CD4-positive, alpha-beta T cell treated with Interleukin-15 for 4 hours (primary cell): ENCODE results near the gene CCL13.
"Not testable (repeated sequence)": the region's sequence is repeated elsewhere in the genome, so short reads cannot be mapped to it uniquely, and the experiment has no call there.

Experiments used
- DNase-seq: peaks from one replicate; pipeline ENCODE4 v3.0.0-alpha.2; 2020; ENCODE audit warnings: low spot score

The CCL13 gene

DNA sequence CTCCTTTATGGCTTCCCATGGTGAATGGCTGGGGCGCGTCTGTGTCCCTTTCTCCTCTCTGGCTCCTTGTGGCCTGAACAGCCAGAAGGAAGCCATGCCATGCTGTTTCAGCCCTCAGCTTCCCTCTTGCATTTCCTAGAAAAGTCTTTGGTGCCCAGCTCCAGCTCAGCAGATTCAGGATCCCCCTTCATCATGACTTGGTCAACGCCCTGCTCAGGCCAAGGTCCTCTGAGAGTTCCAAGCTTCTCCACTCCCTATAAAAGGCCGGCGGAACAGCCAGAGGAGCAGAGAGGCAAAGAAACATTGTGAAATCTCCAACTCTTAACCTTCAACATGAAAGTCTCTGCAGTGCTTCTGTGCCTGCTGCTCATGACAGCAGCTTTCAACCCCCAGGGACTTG is at the start of gene CCL13:
CCL13 (plus strand) TSS at position 287 of the 400 bp plus-strand sequence; CDS start at position 334, 47 bp downstream.
- no peak for DNase-seq

DNA sequence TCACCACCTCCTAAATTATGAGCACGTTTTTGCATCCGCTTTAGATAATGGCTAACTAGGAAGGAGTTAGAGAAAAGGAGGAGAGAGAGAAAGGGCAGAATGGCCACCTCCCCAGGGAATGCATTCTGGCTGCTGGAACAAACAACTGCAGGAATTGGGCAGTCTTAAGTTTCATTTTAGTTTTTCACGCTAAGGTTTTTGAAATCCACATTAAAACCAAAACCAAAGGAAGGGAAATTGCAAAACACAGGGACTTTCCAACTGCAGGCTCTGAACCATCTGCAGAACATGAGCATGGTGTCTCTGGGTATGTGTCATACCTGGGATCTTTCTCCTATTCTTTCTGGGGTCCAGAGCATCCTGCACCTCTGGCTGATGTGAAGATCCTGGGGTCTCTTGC is 49.2 kb upstream of the CCL13 start:
- no peak for DNase-seq

DNA sequence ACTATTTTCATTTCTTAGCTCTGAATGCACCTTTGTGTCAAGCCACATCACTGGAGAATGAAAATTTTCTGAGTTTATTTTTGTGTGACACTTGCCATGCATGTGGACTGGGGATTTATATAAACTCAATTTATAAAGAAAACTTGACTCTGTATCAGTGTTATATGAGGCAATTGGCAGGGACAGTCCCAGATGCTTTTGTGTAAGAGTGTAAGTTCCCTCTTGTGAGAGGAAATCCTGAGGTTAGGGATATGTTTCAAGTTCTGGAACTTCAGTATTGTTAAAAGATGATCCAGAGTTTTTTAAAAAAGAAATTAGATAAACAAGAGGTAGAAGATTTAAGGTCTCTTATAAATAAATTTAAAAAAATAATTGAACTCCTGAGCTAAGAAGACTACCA is 47.9 kb upstream of the CCL13 start:
- DNase-seq = no peak

DNA sequence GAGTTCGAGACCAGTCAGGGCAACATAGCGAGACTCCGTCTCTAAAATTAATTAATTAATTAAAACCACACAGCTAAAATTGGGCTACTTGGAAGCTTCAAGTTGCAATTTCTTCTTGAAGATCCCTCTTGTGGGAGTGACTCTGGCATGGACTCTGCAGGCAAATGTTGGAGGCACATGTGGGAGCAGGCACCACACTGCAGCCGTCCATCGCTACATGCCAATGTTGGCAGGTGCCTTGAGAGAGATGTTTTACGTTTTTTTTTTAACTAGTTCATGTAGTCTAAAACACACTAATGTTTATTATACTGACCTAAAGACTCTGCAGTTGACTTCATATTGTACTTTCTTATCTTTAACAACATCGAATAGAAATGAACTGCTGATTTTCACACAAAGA is 45.0 kb upstream of the CCL13 start:
- DNase-seq = no peak

DNA sequence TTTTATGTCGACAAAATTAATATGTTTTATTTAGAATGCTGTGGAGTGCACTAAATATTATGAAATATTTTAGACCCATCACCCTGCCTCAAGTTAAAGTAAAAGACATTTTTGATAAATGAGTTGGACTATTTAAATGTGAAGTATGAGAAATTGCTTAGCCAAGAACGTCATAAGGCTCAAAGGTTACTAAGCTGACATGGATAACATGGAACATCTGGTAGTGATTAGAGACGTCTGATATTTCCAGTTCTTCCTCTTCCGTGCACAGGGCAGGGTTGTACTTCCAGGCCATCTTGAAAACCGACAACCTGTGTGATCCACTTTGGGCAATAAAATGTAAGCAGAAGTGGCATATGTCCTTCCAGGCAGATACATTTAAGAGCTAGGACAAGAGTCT is 44.2 kb upstream of the CCL13 start:
- no peak for DNase-seq

DNA sequence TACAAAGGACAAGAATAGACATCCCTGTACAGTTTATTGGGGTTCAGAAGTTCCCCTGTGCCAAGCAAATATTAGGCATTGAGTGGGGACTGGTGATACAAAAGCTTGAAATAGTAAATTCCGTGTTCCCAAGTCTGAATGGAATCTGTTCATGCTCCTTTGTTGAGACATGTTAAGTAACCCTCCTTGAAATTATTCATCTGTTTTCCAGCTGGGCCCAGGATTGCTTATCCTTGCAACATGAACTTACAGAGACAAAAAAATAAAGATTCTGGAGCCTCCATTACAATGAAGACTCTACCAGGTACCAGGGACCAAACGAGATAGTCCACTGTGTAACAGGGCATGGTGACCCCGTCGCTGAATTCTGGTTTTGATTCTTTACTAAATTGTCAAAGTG is 43.1 kb upstream of the CCL13 start:
- DNase-seq = no peak

DNA sequence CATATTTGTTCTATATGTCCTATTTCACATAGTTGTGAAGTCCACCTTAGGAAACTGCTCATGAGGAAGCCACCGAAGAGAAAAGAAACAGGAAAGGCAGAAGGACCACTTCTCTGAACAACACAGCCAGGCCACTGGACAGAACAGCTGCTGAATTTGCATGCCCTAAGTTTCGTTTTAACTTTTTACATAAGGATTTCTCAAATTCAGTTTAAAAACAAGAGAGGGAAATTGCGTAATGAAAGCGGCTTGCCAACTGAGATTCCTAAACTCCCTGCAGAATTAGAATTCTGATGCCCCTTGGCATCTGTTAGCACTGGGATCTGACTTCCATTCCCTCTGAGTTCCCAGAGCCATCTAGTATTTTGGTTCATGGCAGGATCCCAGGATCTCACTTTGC is 42.0 kb upstream of the CCL13 start:
- no peak for DNase-seq

DNA sequence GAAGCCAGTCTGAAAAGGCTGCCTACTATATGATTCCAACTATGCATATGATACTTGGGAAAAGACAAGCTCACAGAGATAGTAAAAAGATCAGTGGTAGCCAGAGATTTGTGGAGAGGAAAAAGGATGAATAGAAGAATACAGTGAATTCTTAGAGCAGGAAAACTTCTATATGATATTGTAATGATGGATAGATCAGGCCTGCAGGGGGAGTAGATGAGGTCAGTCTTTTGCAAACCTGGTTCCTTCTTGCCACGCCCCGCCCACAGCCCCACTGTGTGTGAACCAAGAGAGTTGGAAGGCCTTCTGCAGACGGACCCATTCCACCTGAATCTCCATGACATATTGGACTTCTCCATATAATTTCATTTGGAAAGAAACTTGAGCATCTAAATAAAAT is 37.8 kb upstream of the CCL13 start:
- DNase-seq = no peak

DNA sequence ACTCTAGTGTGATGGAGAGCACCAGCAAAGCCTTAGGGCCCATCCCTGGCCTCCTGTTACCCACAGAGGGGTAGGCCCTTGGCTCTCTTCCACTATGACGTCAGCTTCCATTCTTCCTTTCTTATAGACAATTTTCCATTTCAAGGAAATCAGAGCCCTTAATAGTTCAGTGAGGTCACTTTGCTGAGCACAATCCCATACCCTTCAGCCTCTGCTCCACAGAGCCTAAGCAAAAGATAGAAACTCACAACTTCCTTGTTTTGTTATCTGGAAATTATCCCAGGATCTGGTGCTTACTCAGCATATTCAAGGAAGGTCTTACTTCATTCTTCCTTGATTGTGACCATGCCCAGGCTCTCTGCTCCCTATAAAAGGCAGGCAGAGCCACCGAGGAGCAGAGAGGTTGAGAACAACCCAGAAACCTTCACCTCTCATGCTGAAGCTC is 37.2 kb upstream of the CCL13 start, which contains the start of gene CCL8:
CCL8 (plus strand) TSS at position 397 of the 445 bp plus-strand sequence. CDS start 67 bp downstream, outside the sequence.
- no peak for DNase-seq

DNA sequence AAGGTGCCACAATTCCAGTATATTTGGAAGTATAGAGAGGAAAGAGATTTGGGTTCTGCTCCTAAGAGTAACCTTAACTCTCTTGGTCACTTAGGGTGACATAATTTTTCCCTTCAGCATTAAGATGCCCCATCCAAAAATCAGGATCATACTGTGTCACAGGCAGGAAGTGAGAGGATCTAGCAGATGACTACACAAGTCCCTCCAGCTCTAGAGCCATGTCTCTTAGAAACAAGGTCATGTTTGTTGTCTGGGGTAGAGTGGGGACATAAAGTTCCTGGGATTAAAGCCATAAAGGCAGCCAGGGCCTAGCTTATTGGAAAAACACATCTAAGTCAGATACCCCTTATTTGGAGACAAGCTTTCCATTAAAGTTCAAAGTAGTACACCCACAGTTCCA is 34.3 kb upstream of the CCL13 start:
- no peak for DNase-seq

DNA sequence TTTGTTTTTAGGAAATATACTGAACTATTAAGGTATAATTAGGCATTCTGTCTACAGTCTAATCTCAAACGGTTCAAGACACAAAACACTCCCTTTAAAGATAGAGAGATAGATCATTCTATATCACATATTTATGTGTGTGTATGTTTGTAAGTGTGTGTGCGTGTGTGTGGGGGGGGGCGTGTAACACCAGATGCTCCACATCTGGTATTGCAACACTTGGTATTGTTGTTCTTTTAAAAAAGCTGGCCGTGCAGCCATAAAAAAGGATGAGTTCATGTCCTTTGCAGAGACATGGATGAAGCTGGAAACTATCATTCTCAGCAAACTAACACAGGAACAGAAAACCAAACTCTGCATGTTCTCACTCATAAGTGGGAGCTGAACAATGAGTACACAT is 28.7 kb upstream of the CCL13 start:
- DNase-seq = not testable (repeated sequence)

DNA sequence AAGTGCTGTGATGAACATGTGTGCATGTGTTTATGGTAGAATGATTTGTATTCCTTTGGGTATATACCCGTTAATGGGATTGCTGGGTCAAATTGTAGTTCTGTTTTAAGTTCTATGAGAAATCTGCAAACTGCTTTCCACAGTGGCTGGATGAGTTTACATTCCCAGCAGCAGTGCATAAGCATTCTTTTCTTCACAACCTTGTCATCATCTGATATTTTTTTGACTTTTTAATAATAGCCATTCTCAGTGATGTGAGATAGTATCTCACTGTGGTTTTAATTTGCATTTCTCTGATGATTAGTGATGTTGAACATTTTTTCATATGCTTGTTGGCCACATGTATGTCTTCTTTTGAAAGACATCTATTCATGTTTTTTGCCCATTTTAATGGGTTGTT is 18.6 kb upstream of the CCL13 start:
- no peak for DNase-seq

DNA sequence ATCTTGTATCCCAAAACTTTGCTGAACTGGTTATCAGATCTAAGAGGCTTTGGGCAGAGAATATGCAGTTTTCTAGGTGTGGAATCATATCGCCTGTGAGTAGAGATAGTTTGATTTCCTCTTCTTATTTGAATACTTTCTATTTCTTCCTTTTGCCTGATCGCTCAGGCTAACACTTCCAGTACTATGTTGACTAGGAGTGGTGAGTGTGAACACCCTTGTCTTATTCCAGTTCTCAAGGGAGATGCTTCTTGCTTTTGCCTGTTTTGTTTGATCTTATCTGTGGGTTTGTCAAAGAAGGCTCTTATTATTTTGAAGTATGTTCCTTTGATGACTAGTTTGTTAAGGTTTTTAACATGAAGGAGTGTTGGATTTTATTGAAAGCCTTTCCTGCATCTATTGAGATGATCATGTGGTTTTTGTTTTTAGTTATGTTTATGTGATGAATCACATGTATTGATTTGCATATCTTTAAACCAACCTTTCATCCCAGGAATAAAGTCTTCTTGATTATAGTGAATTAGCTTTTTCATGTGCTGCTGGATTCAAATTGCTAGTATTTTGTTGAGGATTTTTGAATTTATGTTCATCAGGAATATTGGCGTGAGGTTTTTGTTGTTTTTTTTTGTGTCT is 17.0 kb upstream of the CCL13 start:
- no peak for DNase-seq

DNA sequence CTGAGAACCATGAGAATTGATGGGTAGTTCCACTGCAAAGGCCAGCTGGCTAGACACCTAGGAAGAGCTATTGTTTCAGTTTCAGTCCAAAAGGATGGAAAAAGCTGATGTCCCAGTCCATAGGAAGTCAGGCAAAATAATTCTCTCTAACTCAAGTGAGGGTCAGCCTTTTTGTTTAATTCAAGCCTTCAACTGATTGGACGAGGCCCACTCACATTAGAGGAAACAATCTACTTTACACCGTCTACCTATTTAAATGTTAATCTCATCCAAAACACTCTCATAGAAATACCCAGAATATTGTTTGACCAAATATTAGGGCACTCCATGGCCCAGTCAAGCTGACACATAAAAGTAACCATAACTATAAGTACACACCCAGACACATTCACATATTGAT is 14.4 kb upstream of the CCL13 start:
- no peak for DNase-seq

DNA sequence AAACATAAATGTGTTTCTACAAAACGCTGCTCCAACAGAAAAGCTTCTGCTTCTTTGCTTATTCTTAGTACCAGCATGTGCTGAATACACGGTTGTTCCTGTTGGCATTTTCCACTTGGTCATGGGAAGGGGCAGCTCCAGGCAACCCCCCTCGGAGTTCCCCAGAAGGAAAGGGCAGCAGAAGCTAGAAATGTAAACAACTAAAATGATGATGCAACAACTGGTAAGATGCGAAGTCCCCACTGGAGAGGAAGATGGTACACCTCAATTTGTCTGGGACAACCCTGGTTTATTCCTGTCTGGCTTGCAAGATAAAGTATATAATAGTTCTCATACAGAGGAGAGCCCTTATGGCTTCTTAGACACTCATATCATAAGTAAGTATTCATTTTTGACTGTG is 9.2 kb upstream of the CCL13 start:
- no peak for DNase-seq

DNA sequence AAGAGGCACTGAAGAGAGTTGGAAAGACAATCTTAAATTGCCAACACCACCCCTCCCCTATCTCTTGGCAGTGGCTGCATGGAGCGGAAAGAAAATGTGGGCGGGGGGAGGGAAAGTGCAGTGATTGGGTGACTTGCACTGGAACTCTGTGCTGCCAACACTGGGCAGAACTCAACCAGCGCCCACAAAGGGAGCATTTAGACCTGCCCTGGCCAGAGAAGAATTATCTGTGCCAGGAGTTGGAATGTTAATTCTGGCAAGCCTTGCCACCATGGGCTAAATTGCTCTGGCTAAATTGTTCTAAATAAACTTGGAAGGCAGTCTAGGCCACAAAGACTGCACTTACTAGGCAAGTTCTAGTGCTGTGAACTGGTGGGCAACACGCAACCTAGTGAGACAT is 6.5 kb upstream of the CCL13 start:
- DNase-seq = no peak

DNA sequence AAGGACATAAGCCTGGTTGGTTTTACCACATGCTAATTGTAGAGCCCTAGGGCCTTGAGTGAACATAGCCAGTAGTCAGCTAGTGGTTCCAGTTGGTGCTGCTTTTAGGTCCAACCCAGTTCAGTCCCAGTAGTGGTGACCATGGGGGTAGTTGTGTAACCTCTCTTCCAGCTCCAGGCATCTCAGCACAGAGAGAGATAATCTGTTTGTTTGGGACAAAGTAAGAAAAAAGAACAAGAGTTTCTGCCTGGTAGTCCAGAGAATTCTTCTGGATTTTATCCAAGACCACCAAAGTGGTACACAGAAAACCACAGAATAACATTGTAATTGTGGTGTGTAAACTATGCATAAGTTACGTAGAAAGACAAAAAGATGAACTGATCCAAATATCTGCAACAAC is 5.2 kb upstream of the CCL13 start:
- no peak for DNase-seq

DNA sequence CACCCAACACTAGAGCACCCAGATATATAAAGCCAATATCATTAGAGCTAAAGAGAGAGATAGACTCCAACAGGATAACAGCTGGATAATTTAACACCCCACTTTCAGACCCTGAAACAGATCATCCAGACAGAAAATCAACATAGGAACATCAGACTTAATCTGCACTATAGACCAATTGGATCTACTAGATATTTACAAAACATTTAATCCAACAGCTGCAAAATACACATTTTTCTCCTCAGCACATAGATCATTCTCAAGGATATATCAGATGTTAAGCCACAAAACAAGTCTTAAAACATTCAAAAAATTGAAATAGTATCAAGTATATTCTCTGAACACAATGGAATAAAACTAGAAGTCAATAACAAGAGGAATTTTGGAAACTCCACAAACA is 4.1 kb upstream of the CCL13 start:
- DNase-seq = no peak

DNA sequence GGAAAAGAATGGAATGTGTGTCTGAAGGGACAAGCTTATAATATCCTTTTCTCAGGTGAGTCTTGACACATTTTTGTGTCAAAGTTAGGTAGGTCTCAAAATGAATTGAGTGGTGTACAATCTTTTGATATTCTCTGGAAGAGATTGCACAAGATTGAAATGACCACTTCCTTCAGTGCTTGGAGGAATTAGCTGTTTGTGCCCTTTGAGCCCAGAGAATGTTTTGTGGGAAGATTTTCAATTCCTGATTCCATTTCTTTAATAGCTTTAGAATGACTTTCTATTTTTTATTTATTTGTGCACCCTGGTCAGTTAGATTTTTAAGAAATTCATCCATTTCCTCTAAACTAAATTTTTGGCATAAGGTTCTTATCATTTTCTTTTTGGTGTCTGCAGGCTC is 1.6 kb upstream of the CCL13 start:
- no peak for DNase-seq

DNA sequence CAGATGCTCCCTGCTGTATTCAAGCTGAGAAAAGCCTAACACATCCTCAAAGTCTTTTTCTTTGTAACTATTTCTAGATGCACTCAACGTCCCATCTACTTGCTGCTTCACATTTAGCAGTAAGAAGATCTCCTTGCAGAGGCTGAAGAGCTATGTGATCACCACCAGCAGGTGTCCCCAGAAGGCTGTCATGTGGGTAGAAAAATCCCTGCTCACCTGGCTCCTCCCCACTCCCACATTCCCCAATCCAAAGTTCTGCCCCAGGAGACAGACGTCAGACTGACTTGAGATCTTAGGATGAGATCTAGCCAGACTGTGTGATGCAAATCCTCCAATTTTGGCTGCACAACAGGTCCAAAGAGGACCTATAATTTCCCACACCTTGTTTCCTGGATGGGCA is 1.1 kb downstream of the CCL13 start:
- DNase-seq = no peak

DNA sequence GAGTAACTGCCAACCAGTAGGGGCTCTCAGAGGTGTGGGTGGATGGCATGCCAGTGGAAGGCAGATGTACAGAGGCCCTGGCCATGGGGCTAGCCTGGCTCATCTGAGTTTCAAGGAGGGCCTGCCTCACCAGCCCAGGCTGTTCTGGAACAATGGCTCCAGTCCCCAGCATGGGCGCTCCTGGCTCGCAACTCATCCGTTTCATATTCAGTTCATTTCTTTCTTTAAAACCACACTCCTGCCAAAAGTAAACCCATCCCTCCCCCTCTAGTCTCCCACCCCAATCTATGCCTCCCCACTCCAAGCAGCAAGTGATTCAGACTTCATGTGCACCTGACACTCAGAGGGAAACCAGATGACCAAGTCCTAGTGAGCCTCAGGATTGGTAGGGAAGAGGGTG is 2.4 kb downstream of the CCL13 start:
- no peak for DNase-seq

DNA sequence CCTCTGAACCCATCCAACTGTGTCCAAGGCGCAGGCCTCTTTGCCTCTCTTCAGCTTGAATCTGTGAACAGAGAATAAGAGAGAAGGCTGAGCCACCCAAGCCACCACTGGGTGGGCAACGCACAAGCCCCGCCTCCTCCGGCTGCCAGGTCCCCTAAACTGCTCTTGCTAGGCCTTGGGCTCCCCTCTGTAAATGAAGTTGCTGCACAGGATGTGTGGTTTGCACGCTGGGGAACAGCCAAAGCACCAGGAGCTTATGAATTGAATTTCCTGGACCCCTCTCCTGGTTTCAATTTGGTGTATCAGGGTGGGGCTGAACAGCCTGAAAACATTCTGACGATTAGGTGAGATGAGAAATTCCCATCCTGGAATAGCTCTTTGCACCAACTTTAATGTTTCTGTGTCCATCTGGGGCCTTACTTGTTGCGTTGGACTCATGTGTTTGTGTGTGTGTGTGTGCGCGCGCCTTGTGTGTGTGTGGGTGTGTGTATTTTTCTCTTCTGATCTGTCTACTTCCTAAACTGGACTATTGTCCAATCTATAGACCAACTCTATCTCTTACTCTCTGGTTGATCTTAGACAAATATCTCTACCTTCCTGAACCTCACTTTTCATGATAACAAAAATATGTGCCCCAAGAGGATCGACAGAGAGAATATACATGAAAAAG is 4.5 kb downstream of the CCL13 start:
- DNase-seq = no peak

DNA sequence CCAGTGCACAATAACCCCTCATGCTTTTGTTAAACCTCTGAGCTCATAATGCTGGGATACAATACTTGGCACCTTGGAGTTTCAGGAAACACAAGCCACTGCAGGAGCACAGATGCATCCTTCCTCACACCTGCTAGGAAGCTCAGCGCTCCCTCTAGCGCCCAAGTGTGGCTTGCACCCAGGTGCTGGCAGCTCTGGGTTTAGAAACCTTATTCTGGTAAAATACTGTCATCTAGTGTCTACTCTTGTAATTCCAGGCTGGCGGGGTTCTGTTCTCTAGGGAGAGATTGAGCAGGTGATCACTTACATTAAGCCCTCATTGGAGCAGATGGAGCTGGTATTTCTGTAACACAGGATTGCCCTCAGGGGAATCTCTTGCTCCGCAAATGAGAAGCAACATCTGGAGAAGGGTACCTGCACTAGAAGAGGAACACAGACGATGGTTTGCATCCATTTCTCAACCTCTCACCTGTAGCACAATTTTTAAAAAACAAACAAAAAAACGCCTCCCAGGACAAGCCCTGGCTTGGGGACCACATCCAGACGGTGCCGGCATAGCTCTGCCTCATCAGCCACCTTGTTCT is 5.3 kb downstream of the CCL13 start:
- peak; percentile 44 for DNase-seq
